ENCODE measurements around the gene PBX2.
A peak's percentile ranks its signal among the peaks of the same experiment; 100 is the strongest.
"Not testable (repeated sequence)": the region's sequence is repeated elsewhere in the genome, so short reads cannot be mapped to it uniquely, and the experiment has no call there.

Gene PBX2

DNA sequence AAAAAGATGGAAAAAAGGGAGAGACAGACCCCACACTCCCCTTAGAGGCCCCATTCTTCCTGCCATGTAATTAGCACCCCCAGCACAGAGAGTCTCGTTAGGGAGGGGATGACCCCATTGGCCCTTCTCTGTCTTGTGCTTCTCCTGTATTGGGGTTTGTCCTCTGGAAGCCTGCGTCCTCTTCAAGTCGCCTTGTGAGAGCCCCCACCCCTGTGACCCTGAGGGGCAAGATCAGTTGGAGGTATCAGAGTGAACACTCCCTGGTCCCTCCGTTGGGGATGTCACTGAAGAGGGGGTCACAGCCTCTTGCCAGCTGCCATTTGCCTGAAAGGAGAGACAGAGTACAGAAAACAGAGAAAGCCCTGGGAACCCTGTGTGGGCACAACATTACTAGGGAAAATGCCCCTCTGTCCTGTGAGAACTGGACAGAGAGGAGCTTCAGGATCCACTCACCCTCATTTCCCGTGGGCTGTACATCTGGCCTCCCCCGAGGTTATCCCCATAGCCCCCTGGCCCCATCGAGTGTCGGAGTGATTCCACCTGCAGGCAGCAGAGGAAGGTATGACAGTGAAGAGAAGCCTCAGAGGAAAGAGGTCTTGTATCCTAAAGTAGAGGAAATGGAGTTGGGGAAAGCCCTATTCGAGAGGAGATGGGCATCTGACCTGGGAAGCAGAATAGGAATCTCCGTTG lies 3.7 kb downstream of the PBX2 start:
- not testable (repeated sequence) for DNase-seq (ENCODE audit: low read depth)

DNA sequence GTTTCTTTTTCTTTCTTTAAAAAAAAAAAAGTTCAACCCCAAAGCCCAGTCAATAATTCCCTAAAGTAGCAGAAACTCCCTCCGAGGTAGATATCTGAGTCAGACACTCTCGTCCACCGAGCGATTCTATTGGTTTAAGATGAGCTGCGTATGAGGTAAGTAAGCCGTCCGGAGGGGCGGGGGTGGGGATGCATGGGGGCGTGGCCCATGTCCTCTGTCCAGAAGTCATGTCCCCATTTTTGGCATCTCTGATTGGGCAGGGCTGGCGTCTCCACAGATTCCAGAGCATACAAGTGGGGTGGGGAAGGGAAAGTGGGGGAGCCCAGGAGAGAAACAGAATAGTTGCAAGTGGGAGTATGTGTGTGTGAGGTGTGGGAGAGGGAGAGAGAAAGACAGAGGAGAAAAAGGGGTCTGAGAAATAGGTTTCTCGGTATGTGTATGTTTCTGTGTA lies 4.3 kb downstream of the PBX2 start:
- peak; percentile 86 for DNase-seq (ENCODE audit: low read depth)

- DNase-seq (ENCODE audit: low read depth): no peak
Measured at GRCh38 chr6:32184084-32184640, 5.8 kb downstream of the PBX2 start, which contains the start of gene AGER. TSS of gene AGER (minus strand) at chr6:32184253. CDS start at chr6:32184222, 31 bp downstream.

- DNase-seq (ENCODE audit: low read depth): no peak
Measured at GRCh38 chr6:32183483-32184083, 6.4 kb downstream of the PBX2 start.

GRCh38 chr6:32183030-32183429 lies 7.0 kb downstream of the PBX2 start:
- no peak for DNase-seq (ENCODE audit: low read depth)

DNA sequence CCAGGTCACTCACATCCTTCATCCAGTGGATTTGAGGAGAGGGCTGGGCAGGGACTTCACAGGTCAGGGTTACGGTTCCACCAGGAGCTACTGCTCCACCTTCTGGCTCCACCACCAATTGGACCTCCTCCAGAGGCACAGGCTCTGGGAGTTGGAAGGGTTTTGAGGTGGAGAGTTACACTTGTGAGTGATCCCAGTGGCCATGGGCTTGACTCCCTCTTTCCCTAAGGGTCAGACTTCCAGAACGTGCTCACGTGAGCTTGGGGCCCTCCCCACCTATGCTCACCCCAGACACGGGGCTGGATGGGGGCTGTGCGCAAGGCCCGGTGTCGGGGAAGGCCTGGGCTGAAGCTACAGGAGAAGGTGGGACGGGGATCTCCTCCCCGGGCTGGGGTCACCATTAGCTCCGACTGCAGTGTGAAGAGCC lies 7.4 kb downstream of the PBX2 start:
- no peak for DNase-seq (ENCODE audit: low read depth)

DNA sequence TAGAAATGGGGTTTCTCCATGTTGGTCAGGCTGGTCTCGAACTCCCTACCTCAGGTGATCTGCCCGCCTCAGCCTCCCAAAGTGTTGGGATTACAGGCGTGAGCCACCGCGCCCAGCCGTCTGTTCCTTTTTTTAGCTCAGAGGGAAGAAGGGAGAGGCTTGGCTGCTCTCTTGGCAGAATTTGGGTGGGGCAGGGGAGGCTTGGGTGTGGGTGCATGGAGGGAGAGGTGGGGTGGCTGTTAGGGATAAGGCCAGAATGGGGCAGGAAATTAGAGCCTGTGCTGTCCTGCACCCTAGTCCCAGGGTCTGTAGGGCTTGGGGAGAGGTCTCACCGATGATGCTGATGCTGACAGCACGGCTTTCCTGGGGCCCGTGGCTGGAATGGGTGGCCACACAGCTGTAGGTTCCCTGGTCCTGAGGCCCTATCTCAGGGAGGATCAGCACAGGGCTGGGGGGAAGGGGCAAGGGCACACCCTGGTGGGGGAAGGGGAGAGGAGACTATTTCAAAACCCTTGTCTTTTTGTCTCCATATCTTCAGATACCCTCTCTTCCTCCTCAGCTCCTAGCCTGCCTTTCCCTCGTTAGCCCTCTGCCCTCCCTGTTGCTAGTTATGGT lies 8.0 kb downstream of the PBX2 start:
- no peak for DNase-seq (ENCODE audit: low read depth)

GRCh38 chr6:32181148-32181702 lies 8.8 kb downstream of the PBX2 start:
- no peak for DNase-seq (ENCODE audit: low read depth)

DNA sequence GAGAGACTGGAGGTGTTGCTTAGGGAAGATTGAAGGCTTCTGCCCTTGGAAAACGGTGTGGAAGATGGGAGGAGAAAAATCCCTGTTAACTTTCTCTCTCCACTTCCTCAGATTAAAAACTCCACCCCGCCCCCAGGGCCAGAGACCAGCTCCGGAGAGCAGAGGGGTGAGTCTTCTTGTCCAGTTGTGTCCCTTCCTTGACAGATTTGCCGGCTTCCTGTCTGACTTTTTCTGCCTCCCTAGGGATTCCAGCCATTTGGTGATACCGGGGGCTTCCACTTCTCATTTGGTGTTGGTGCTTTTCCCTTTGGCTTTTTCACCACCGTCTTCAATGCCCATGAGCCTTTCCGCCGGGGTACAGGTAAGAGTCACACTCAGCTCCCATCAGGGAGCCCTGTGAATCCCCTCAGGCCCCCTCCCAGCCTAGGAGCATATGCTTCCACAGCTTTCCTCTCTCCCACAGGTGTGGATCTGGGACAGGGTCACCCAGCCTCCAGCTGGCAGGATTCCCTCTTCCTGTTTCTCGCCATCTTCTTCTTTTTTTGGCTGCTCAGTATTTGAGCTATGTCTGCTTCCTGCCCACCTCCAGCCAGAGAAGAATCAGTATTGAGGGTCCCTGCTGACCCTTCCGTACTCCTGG lies 10.1 kb downstream of the PBX2 start:
- DNase-seq (ENCODE audit: low read depth): no peak

- peak; percentile 34 for DNase-seq (ENCODE audit: low read depth)
Measured at GRCh38 chr6:32178547-32179440, 11.2 kb downstream of the PBX2 start.

- peak; percentile 100 for DNase-seq (ENCODE audit: low read depth)
Measured at GRCh38 chr6:32177788-32178546, 12.0 kb downstream of the PBX2 start, which contains the start of gene RNF5. TSS of gene RNF5 (plus strand) at chr6:32178405. CDS start at chr6:32178512, 107 bp downstream.

- DNase-seq (ENCODE audit: low read depth): no peak
Measured at GRCh38 chr6:32177183-32177787, 12.7 kb downstream of the PBX2 start.

- DNase-seq (ENCODE audit: low read depth): peak; percentile 90
Measured at GRCh38 chr6:32176476-32177182, 13.4 kb downstream of the PBX2 start.

GRCh38 chr6:32175711-32176475 lies 14.1 kb downstream of the PBX2 start, which contains the start of gene AGPAT1:
TSS of gene AGPAT1 (minus strand) at chr6:32176084. CDS start at chr6:32171496, 4,588 bp downstream.
- DNase-seq (ENCODE audit: low read depth): peak; percentile 96

GRCh38 chr6:32175322-32175710 lies 14.7 kb downstream of the PBX2 start:
- no peak for DNase-seq (ENCODE audit: low read depth)

GRCh38 chr6:32174416-32174815 lies 15.6 kb downstream of the PBX2 start:
- DNase-seq (ENCODE audit: low read depth): no peak

DNA sequence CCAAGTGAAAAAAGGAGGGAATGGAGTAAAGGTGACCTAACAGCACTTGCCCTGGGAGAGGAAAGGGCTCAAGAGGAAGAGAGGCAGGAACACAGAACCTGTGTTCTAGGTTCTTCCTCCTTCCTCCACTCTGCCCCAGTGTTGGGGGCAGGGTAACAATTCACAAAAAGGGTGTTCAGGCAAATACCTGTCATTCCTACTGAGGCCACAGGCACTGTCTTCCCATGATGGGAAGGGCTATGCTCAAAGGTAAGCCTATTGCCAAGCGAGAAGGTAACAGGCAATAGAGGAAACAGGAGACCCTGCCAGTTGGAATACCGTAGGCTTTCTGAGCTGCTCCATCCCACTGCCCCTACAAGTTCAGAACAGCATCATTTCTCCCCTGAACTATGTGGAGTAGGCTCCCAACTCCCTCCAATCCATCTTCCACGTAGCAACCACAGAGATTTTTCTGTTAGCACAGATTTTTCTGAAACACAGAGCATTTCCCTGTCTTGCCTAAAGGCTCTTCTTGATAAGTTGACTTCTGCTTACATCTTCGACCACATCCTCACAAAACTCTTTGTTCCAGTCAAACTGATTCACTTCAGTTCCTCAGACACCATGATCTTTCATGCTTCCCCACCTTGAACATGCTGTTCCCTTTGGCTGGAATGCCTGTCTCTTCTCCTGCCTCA lies 16.8 kb downstream of the PBX2 start:
- no peak for DNase-seq (ENCODE audit: low read depth)

- DNase-seq (ENCODE audit: low read depth): no peak
Measured at GRCh38 chr6:32171234-32171633, 18.8 kb downstream of the PBX2 start.
